HL-60/S4 treated with phorbol 12-myristate 13-acetate at 8.2 ng/mL for 4 days and 3 days (cell line): ENCODE data around the gene CFAP46.

ENCODE experiments used
- in situ Hi-C: fragments of 300-500 bp; cut with MboI; formaldehyde crosslinking; loops from 2 replicates; pipeline ENCODE4 v1.15.0; 2022; ENCODE audit warnings: low sequenced_read_pairs

Gene CFAP46

GRCh38 chr10:132866601-132867381 lies 75.6 kb downstream of the CFAP46 start:
- in situ Hi-C loops, result no loop called here

GRCh38 chr10:132865851-132866600 lies 76.3 kb downstream of the CFAP46 start:
- in situ Hi-C loops, result no loop called here

GRCh38 chr10:132865171-132865631 lies 77.2 kb downstream of the CFAP46 start:
- in situ Hi-C loops, result no loop called here

GRCh38 chr10:132862485-132863420 lies 79.6 kb downstream of the CFAP46 start:
- in situ Hi-C loops, result no loop called here

- in situ Hi-C loops, result no loop called here
Observed at GRCh38 chr10:132861884-132862461, 80.4 kb downstream of the CFAP46 start.

- in situ Hi-C loops, result no loop called here
Observed at GRCh38 chr10:132861116-132861691, 81.2 kb downstream of the CFAP46 start.

GRCh38 chr10:132860532-132860931 lies 81.8 kb downstream of the CFAP46 start:
- in situ Hi-C loops, result no loop called here

- in situ Hi-C loops, result no loop called here
Observed at GRCh38 chr10:132859084-132859855, 83.1 kb downstream of the CFAP46 start.

- in situ Hi-C loops, result no loop called here
Observed at GRCh38 chr10:132858121-132859081, 84.0 kb downstream of the CFAP46 start.

- in situ Hi-C loops, result no loop called here
Observed at GRCh38 chr10:132856869-132857524, 85.4 kb downstream of the CFAP46 start.

GRCh38 chr10:132855889-132856288 lies 86.5 kb downstream of the CFAP46 start:
- in situ Hi-C loops, result no loop called here

GRCh38 chr10:132851451-132851850 lies 90.9 kb downstream of the CFAP46 start:
- in situ Hi-C loops, result no loop called here

GRCh38 chr10:132850896-132851295 lies 91.5 kb downstream of the CFAP46 start:
- in situ Hi-C loops, result no loop called here

GRCh38 chr10:132850246-132850645 lies 92.1 kb downstream of the CFAP46 start:
- in situ Hi-C loops, result no loop called here

GRCh38 chr10:132849546-132850031 lies 92.8 kb downstream of the CFAP46 start:
- in situ Hi-C loops, result no loop called here

- in situ Hi-C loops, result no loop called here
Observed at GRCh38 chr10:132848951-132849545, 93.3 kb downstream of the CFAP46 start.

GRCh38 chr10:132848291-132848701 lies 94.1 kb downstream of the CFAP46 start:
- in situ Hi-C loops, result no loop called here
